Transverse colon (tissue), 4 donors: ENCODE results near the gene PCBD2.

ENCODE experiments used
- CTCF ChIP-seq, 5 experiments: fragments of 200-600 bp in 3 of 5; fragments of 450-650 bp in 2 of 5; sonication (generic) in 3 of 5; IDR thresholded peaks; 1 replicate in 2 of 5; 2 replicates in 3 of 5; pipeline ENCODE4 v1.5.1; 2016 to 2017; ENCODE audit warnings: antibody characterized with exemption in 5 of 5, inconsistent platforms in 3 of 5, mild to moderate bottlenecking in 2 of 5, moderate library complexity in 1 of 5
- EP300 ChIP-seq: sonication (generic); formaldehyde crosslinking; IDR thresholded peaks from one replicate; pipeline ENCODE4 v1.6.1; 2017; ENCODE audit warnings: antibody characterized with exemption, low read depth
- POLR2A ChIP-seq: fragments of 450-650 bp; IDR thresholded peaks from one replicate; pipeline ENCODE4 v1.6.1; 2016; ENCODE audit warnings: antibody characterized with exemption, mild to moderate bottlenecking, moderate library complexity
- POLR2AphosphoS5 ChIP-seq, 3 donors: sonication (generic); formaldehyde crosslinking; IDR thresholded peaks; one replicate each; pipeline ENCODE4 v1.6.1; 2016; ENCODE audit warnings: antibody characterized with exemption in 3 of 3

- TF ChIP-seq CTCF (IDR thresholded peaks at IDR 0.05): no peak
- no peak for TF ChIP-seq EP300
- no peak for TF ChIP-seq POLR2A
- no peak for TF ChIP-seq POLR2AphosphoS5 (IDR thresholded peaks at IDR 0.05)
Measured at GRCh38 chr5:134958755-134959154, 53.8 kb downstream of the PCBD2 start.
